CD4-positive, alpha-beta memory T cell (primary cell): ENCODE data around the gene TMEM169. TPM values are rescaled to one million over a fixed set of nuclear protein-coding genes. Genes with fewer than 3 reads are reported as not detected.

ENCODE experiments used
- CTCF ChIA-PET: fragments of 350-600 bp; sonication (Branson Sonifier 250); formaldehyde crosslinking; loops from one replicate; lab custom pipeline; 2021; ENCODE audit warnings: inconsistent platforms; ENCODE audit not compliant: partially characterized antibody; lab: Charles Lee
- POLR2A ChIA-PET: fragments of 350-600 bp; sonication (Branson Sonifier 250); formaldehyde crosslinking; loops from one replicate; lab custom pipeline; 2021; ENCODE audit not compliant: partially characterized antibody; lab: Charles Lee
- DNase-seq, 5 donors: peaks; one replicate each; pipeline versions ENCODE4 v3.0.0 to v3.0.0-alpha.2; 2020 to 2022; ENCODE audit warnings: mixed read lengths in 1 of 5
- H3K27ac ChIP-seq: one replicate; pipeline ENCODE4 v1.7.0; 2013; ENCODE audit warnings: low read depth, low read length
- H3K27me3 ChIP-seq: 2 replicates; pipeline ENCODE4 v1.7.0; 2013; ENCODE audit warnings: mild to moderate bottlenecking, low read length, moderate library complexity; ENCODE audit not compliant: insufficient read depth
- H3K36me3 ChIP-seq: 2 replicates; pipeline ENCODE4 v1.7.0; 2013; ENCODE audit warnings: mild to moderate bottlenecking, low read length, moderate library complexity; ENCODE audit not compliant: insufficient read depth
- H3K4me1 ChIP-seq: 2 replicates; pipeline ENCODE4 v1.7.0; 2013; ENCODE audit warnings: mild to moderate bottlenecking, low read length, moderate library complexity; ENCODE audit not compliant: insufficient read depth
- H3K4me3 ChIP-seq, 2 donors: one replicate each; pipeline ENCODE4 v1.7.0; 2013; ENCODE audit warnings: low read length in 2 of 2, mild to moderate bottlenecking in 1 of 2
- H3K9me3 ChIP-seq, 2 donors: one replicate each; pipeline ENCODE4 v1.7.0; 2013; ENCODE audit warnings: low read length in 2 of 2, control low read depth in 1 of 2; ENCODE audit not compliant: control insufficient read depth in 1 of 2
- H3K27ac Mint-ChIP-seq, 7 donors: one replicate each; pipeline ENCODE4 v1.8.0; 2020 to 2021; ENCODE audit warnings: mixed read lengths in 7 of 7, mild to moderate bottlenecking in 6 of 7, inconsistent platforms in 3 of 7, moderate library complexity in 3 of 7
- H3K27me3 Mint-ChIP-seq, 2 donors: one replicate each; pipeline ENCODE4 v1.8.0; 2020 to 2021; ENCODE audit warnings: mixed read lengths in 2 of 2
- H3K36me3 Mint-ChIP-seq, 2 donors: one replicate each; pipeline ENCODE4 v1.8.0; 2020 to 2021; ENCODE audit warnings: mixed read lengths in 2 of 2, inconsistent platforms in 1 of 2, mild to moderate bottlenecking in 1 of 2
- H3K4me1 Mint-ChIP-seq, 4 donors: one replicate each; pipeline ENCODE4 v1.8.0; 2020 to 2021; ENCODE audit warnings: mixed read lengths in 4 of 4, mild to moderate bottlenecking in 1 of 4
- H3K4me3 Mint-ChIP-seq, 8 donors: one replicate each; pipeline ENCODE4 v1.8.0; 2020 to 2021; ENCODE audit warnings: mixed read lengths in 8 of 8, mild to moderate bottlenecking in 7 of 8, moderate library complexity in 6 of 8, inconsistent platforms in 3 of 8
- H3K9me3 Mint-ChIP-seq, 8 donors: one replicate each; pipeline ENCODE4 v1.8.0; 2020 to 2021; ENCODE audit warnings: mixed read lengths in 8 of 8, mild to moderate bottlenecking in 5 of 8, inconsistent platforms in 3 of 8, moderate library complexity in 1 of 8
- intact Hi-C: fragments of 100-400 bp; cut with micrococcal nuclease; formaldehyde crosslinking; loops from one replicate; pipeline ENCODE4 v1.15.1; 2023
- polyA plus RNA-seq, 2 donors: library from polyadenylated mRNA; unstranded; fragments of 300-500 nt; fragmentation: Illumina TruSeq; gene quantifications; one replicate each; pipeline ENCODE4 v1.2.3, GENCODE V29; 2021
- total RNA-seq, 2 experiments: library from RNA; stranded (reverse); gene quantifications; one replicate each; pipeline ENCODE4 v1.2.3, GENCODE V29; 2021

The TMEM169 gene
- total and polyA plus RNA-seq, 4 experiments from 2014 or later, result 2.0 to 5.1 (median 3.0) TPM

GRCh38 chr2:216082805-216083204 is 1.1 kb downstream of the TMEM169 start:
- Histone ChIP-seq H3K4me3 (peak overlapping the region in 1 of 2 donors; percentile 74), H3K36me3 (no peaks in the 10 kb centered on the region), H3K27me3 (no peaks in the 10 kb centered on the region), H3K27ac (peak overlapping the region; percentile 65), H3K9me3 (no peaks in the 10 kb centered on the region), H3K4me1 (peaks cover 70% of the 10 kb centered on the region)
- peaks cover 3 to 4% of the 10 kb centered on the region in 2 donors for H3K36me3 Mint-ChIP-seq
- ChIA-PET CTCF (interaction anchor here (1.0 to 5.7 kb wide), 5 partner anchors 23 to 67 kb away, joined by 3 to 64 read pairs (median 9); partner anchors contain the start of gene XRCC5), POLR2A (interaction anchor here (0.7 to 5.6 kb wide), 6 partner anchors 11 to 58 kb away, joined by 3 to 61 read pairs (median 21); partner anchors contain the start of gene XRCC5)
- H3K27ac Mint-ChIP-seq, result peak overlapping the region; percentile 78 to 98 (median 92)
- H3K27me3 Mint-ChIP-seq, result no peaks in the 10 kb centered on the region
- peaks cover 45 to 76% (median 59%) of the 10 kb centered on the region in 4 donors for H3K4me1 Mint-ChIP-seq
- no peaks in the 10 kb centered on the region for H3K9me3 Mint-ChIP-seq
- H3K4me3 Mint-ChIP-seq, result peak overlapping the region; percentile 83 to 97 (median 94)
- intact Hi-C loops, result loop anchor here (1.0 kb wide), 1 partner anchor 31 kb away; no protein-coding TSS in a partner anchor
- DNase-seq, result no peak

GRCh38 chr2:216083464-216084281 is 2.0 kb downstream of the TMEM169 start:
- no peaks in the 10 kb centered on the region for H3K9me3 Mint-ChIP-seq
- Histone ChIP-seq H3K9me3 (no peaks in the 10 kb centered on the region), H3K36me3 (no peaks in the 10 kb centered on the region), H3K27me3 (no peaks in the 10 kb centered on the region), H3K27ac (peak overlapping the region; percentile 65), H3K4me1 (peaks cover 65% of the 10 kb centered on the region), H3K4me3 (no peak overlapping the region)
- ChIA-PET POLR2A (interaction anchor here (0.7 to 5.6 kb wide), 9 partner anchors 9 to 328 kb away, joined by 3 to 61 read pairs (median 4); partner anchors contain the start of gene XRCC5), CTCF (interaction anchor here (0.9 to 5.7 kb wide), 9 partner anchors 20 to 68 kb away, joined by 3 to 64 read pairs (median 6); partner anchors contain the start of gene XRCC5)
- peaks cover 44 to 74% (median 58%) of the 10 kb centered on the region in 4 donors for H3K4me1 Mint-ChIP-seq
- H3K27me3 Mint-ChIP-seq, result no peaks in the 10 kb centered on the region
- no peak for DNase-seq
- peak overlapping the region in 7 of 8 donors; percentile 83 to 97 (median 90) for H3K4me3 Mint-ChIP-seq
- H3K36me3 Mint-ChIP-seq, result peaks cover 3 to 4% of the 10 kb centered on the region in 2 donors
- peak overlapping the region; percentile 78 to 98 (median 92) for H3K27ac Mint-ChIP-seq
- intact Hi-C loops, result loop anchor here (1.0 kb wide), 2 partner anchors 25 to 26 kb away; partner anchors contain the start of gene XRCC5

- peak; percentile 33 to 42 (median 38) for DNase-seq
- H3K27me3 Mint-ChIP-seq, result no peaks in the 10 kb centered on the region
- H3K4me3 ChIP-seq, result no peak overlapping the region
- CTCF ChIA-PET, result interaction anchor here (0.6 to 5.7 kb wide), 9 partner anchors 24 to 68 kb away, joined by 3 to 64 read pairs (median 5); partner anchors contain the start of gene XRCC5
- peak overlapping the region; percentile 69 to 97 (median 84) for H3K4me3 Mint-ChIP-seq
- peaks cover 42 to 71% (median 56%) of the 10 kb centered on the region in 4 donors for H3K4me1 Mint-ChIP-seq
- no peaks in the 10 kb centered on the region for H3K9me3 ChIP-seq
- POLR2A ChIA-PET, result interaction anchor here (1.1 to 5.6 kb wide), 5 partner anchors 9 to 28 kb away, joined by 4 to 61 read pairs (median 38); partner anchors contain the start of gene XRCC5
- no peaks in the 10 kb centered on the region for H3K9me3 Mint-ChIP-seq
- H3K4me1 ChIP-seq, result peaks cover 65% of the 10 kb centered on the region
- peak overlapping the region; percentile 78 to 98 (median 92) for H3K27ac Mint-ChIP-seq
- peak overlapping the region; percentile 41 for H3K27ac ChIP-seq
- intact Hi-C loops, result loop anchor here (1.0 kb wide), 2 partner anchors 25 to 26 kb away; partner anchors contain the start of gene XRCC5
- H3K27me3 ChIP-seq, result no peaks in the 10 kb centered on the region
- H3K36me3 ChIP-seq, result no peaks in the 10 kb centered on the region
- H3K36me3 Mint-ChIP-seq, result peaks cover 4 to 7% of the 10 kb centered on the region in 2 donors
Measured at GRCh38 chr2:216084547-216084946, 2.8 kb downstream of the TMEM169 start.

- Histone ChIP-seq H3K4me1 (peaks cover 51% of the 10 kb centered on the region), H3K4me3 (no peak overlapping the region), H3K27ac (no peak overlapping the region), H3K9me3 (no peaks in the 10 kb centered on the region), H3K27me3 (no peaks in the 10 kb centered on the region), H3K36me3 (no peaks in the 10 kb centered on the region)
- peak overlapping the region; percentile 45 to 78 (median 67) for H3K27ac Mint-ChIP-seq
- H3K4me1 Mint-ChIP-seq, result peaks cover 34 to 56% (median 44%) of the 10 kb centered on the region in 4 donors
- H3K9me3 Mint-ChIP-seq, result no peaks in the 10 kb centered on the region
- ChIA-PET POLR2A (interaction anchor here (4.9 to 5.6 kb wide), 2 partner anchors 22 to 27 kb away, joined by 39 to 61 read pairs; partner anchors contain the start of gene XRCC5), CTCF (interaction anchor here (1.7 to 5.7 kb wide), 2 partner anchors 22 to 28 kb away, joined by 5 to 64 read pairs; partner anchors contain the start of gene XRCC5)
- peaks cover 4 to 7% of the 10 kb centered on the region in 2 donors for H3K36me3 Mint-ChIP-seq
- intact Hi-C loops, result no loop called here
- H3K4me3 Mint-ChIP-seq, result no peak overlapping the region
- H3K27me3 Mint-ChIP-seq, result no peaks in the 10 kb centered on the region
- DNase-seq, result no peak
Measured at GRCh38 chr2:216086207-216086893, 4.6 kb downstream of the TMEM169 start.

GRCh38 chr2:216090369-216090786 is 8.7 kb downstream of the TMEM169 start:
- intact Hi-C loops, result no loop called here
- no peaks in the 10 kb centered on the region for H3K9me3 ChIP-seq
- Mint-ChIP-seq H3K4me3 (no peak overlapping the region), H3K4me1 (peaks cover 6 to 16% (median 11%) of the 10 kb centered on the region in 4 donors), H3K9me3 (no peaks in the 10 kb centered on the region), H3K27ac (no peak overlapping the region), H3K36me3 (peaks cover 0 to 4% of the 10 kb centered on the region in 2 donors), H3K27me3 (no peaks in the 10 kb centered on the region)
- no peaks in the 10 kb centered on the region for H3K27me3 ChIP-seq
- H3K4me3 ChIP-seq, result no peak overlapping the region
- no peak for DNase-seq
- POLR2A ChIA-PET, result interaction anchor here (1.0 to 1.1 kb wide), 2 partner anchors 8 to 17 kb away, joined by 3 read pairs; partner anchors contain the start of genes PECR and TMEM169
- no peaks in the 10 kb centered on the region for H3K36me3 ChIP-seq
- H3K27ac ChIP-seq, result no peak overlapping the region
- H3K4me1 ChIP-seq, result peaks cover 16% of the 10 kb centered on the region
- CTCF ChIA-PET, result no interaction called here

GRCh38 chr2:216092646-216093045 is 10.9 kb downstream of the TMEM169 start:
- POLR2A ChIA-PET, result interaction anchor here (1.1 kb wide), 2 partner anchors 16 to 18 kb away, joined by 3 to 4 read pairs; partner anchors contain the start of gene XRCC5
- no peaks in the 10 kb centered on the region for H3K27me3 Mint-ChIP-seq
- peaks cover 7 to 10% of the 10 kb centered on the region in 2 donors for H3K36me3 Mint-ChIP-seq
- H3K9me3 Mint-ChIP-seq, result no peaks in the 10 kb centered on the region
- no peaks in the 10 kb centered on the region for H3K4me1 Mint-ChIP-seq
- CTCF ChIA-PET, result interaction anchor here (0.6 to 1.2 kb wide), 2 partner anchors 16 to 32 kb away, joined by 4 read pairs; partner anchors contain the start of gene XRCC5
- H3K27me3 ChIP-seq, result no peaks in the 10 kb centered on the region
- intact Hi-C loops, result no loop called here
- no peak overlapping the region for H3K27ac Mint-ChIP-seq
- H3K4me3 Mint-ChIP-seq, result no peak overlapping the region
- no peaks in the 10 kb centered on the region for H3K9me3 ChIP-seq
- no peak overlapping the region for H3K27ac ChIP-seq
- no peak overlapping the region for H3K4me3 ChIP-seq
- no peaks in the 10 kb centered on the region for H3K4me1 ChIP-seq
- DNase-seq, result no peak
- H3K36me3 ChIP-seq, result no peaks in the 10 kb centered on the region
